ENCODE data around the gene FLOT1.
"Not testable (repeated sequence)": the region's sequence is repeated elsewhere in the genome, so short reads cannot be mapped to it uniquely, and the experiment has no call there.

FLOT1 gene

GRCh38 chr6:30722280-30723112, 20.0 kb downstream of the FLOT1 start:
- peak; percentile 96 for DNase-seq

- not testable (repeated sequence) for DNase-seq
Measured at GRCh38 chr6:30722025-30722279, 20.5 kb downstream of the FLOT1 start.

- peak; percentile 98 for DNase-seq
Measured at GRCh38 chr6:30721198-30722024, 21.1 kb downstream of the FLOT1 start.

GRCh38 chr6:30720738-30721197, 21.7 kb downstream of the FLOT1 start:
- DNase-seq: peak; percentile 88

- peak; percentile 98 for DNase-seq
Measured at GRCh38 chr6:30719791-30720737, 22.4 kb downstream of the FLOT1 start, which contains the start of gene TUBB. TSS of gene TUBB (plus strand) at chr6:30720352. CDS start at chr6:30720507, 155 bp downstream.

- no peak for DNase-seq
Measured at GRCh38 chr6:30719356-30719755, 23.1 kb downstream of the FLOT1 start.

GRCh38 chr6:30717845-30718720, 24.4 kb downstream of the FLOT1 start:
- not testable (repeated sequence) for DNase-seq

GRCh38 chr6:30717129-30717844, 25.2 kb downstream of the FLOT1 start, which contains the start of gene MDC1:
TSS of gene MDC1 (minus strand) at chr6:30717281. CDS start at chr6:30715175, 2,106 bp downstream.
- DNase-seq: peak; percentile 100

GRCh38 chr6:30716879-30717128, 25.7 kb downstream of the FLOT1 start:
- no peak for DNase-seq

GRCh38 chr6:30714263-30714662, 28.2 kb downstream of the FLOT1 start:
- DNase-seq: no peak

GRCh38 chr6:30712441-30712945, 30.0 kb downstream of the FLOT1 start:
- no peak for DNase-seq

- DNase-seq: no peak
Measured at GRCh38 chr6:30711758-30712380, 30.6 kb downstream of the FLOT1 start.

- peak; percentile 8 for DNase-seq
Measured at GRCh38 chr6:30709101-30709868, 33.2 kb downstream of the FLOT1 start.

GRCh38 chr6:30707281-30707850, 35.1 kb downstream of the FLOT1 start:
- no peak for DNase-seq

- peak; percentile 38 for DNase-seq
Measured at GRCh38 chr6:30705620-30706019, 36.9 kb downstream of the FLOT1 start.

GRCh38 chr6:30703821-30704220, 38.7 kb downstream of the FLOT1 start:
- peak; percentile 37 for DNase-seq

GRCh38 chr6:30703011-30703410, 39.5 kb downstream of the FLOT1 start:
- no peak for DNase-seq

GRCh38 chr6:30700340-30700739, 42.1 kb downstream of the FLOT1 start:
- DNase-seq: no peak

GRCh38 chr6:30696432-30696831, 46.1 kb downstream of the FLOT1 start:
- DNase-seq: no peak

All from activated effector memory CD4-positive, alpha-beta T cell treated with anti-CD3 and anti-CD28 coated beads, Interleukin-2, amount 50 U/mL, for 16 hours (primary cell).